Ectodermal cell (in vitro differentiated cells): ENCODE results near the gene MRPS35. TPM values are rescaled to one million over a fixed set of nuclear protein-coding genes. Genes with fewer than 3 reads are reported as not detected.

ENCODE experiments used
- H3K27ac ChIP-seq: 2 replicates; pipeline ENCODE4 v1.7.0; 2013; ENCODE audit warnings: mild to moderate bottlenecking, low read depth, low read length; ENCODE audit not compliant: insufficient read depth, poor library complexity, severe bottlenecking
- H3K27me3 ChIP-seq: 2 replicates; pipeline ENCODE4 v1.7.0; 2013; ENCODE audit warnings: mild to moderate bottlenecking, low read length; ENCODE audit not compliant: insufficient read depth, control insufficient read depth, poor library complexity, severe bottlenecking
- H3K36me3 ChIP-seq: one replicate; pipeline ENCODE4 v1.7.0; 2013; ENCODE audit warnings: low read length; ENCODE audit not compliant: control insufficient read depth, insufficient read depth
- H3K4me1 ChIP-seq: one replicate; pipeline ENCODE4 v1.7.0; 2013; ENCODE audit warnings: low read length; ENCODE audit not compliant: control insufficient read depth, insufficient read depth
- H3K4me3 ChIP-seq: 2 replicates; pipeline ENCODE4 v1.7.0; 2013; ENCODE audit warnings: low read depth, low read length, control low read depth; ENCODE audit not compliant: insufficient read depth
- H3K9me3 ChIP-seq: 2 replicates; pipeline ENCODE4 v1.7.0; 2013; ENCODE audit warnings: mild to moderate bottlenecking, low read length, moderate library complexity; ENCODE audit not compliant: control insufficient read depth
- WGBS, 2 experiments: methylation state at CpG; one replicate each; pipeline ENCODE4 v1.1.7; 2013; ENCODE audit warnings: missing lambda C conversion rate in 2 of 2; 5-methylcytosine and 5-hydroxymethylcytosine counted together
- polyA plus RNA-seq, 4 experiments: library from polyadenylated mRNA; stranded (reverse); fragments of 50-300 nt; gene quantifications; one replicate each; pipeline ENCODE4 v1.2.3, GENCODE V29; 2013

The MRPS35 gene
- polyA plus RNA-seq (2013, experiment 1 of 4), result 34.7 TPM
- 29.0 TPM for polyA plus RNA-seq (2013, experiment 2 of 4)
- 34.0 TPM for polyA plus RNA-seq (2013, experiment 3 of 4)
- 36.5 TPM for polyA plus RNA-seq (2013, experiment 4 of 4)

GRCh38 chr12:27710592-27711316, at the start of gene MRPS35:
MRPS35 (plus strand) TSS chr12:27710832; CDS start chr12:27710844, 12 bp downstream.
- H3K27ac ChIP-seq, result no peak within 1 kb of the TSS
- H3K4me1 ChIP-seq, result peaks cover 3% of the 10 kb centered on the region
- peaks cover 5% of the 10 kb centered on the region for H3K36me3 ChIP-seq
- no peaks in the 10 kb centered on the region for H3K27me3 ChIP-seq
- no peaks in the 10 kb centered on the region for H3K9me3 ChIP-seq
- 0% methylated on average over 46 of the region's 46 CpGs for WGBS, 2 experiments
- peak within 1 kb of the TSS; percentile 79 for H3K4me3 ChIP-seq

DNA sequence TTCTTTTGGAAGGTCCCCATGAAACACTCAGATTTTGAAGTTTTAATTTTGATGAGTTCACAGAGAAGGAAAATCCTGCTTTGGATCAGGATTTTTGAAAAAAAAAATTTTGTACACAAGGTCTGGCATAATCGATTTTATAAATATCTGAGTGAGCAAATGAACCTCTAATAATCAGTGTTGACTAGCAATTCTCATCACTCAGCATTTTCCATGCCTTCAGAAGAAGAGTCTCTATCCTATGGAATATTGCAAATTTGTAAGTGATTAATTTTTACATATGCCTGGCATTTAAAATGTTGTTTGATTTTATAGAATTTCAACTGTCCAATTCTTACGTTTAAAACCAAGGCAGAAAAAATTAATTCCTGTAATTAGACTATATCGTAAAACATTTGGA, 44.9 kb upstream of the MRPS35 start:
- Histone ChIP-seq H3K9me3 (no peaks in the 10 kb centered on the region), H3K27me3 (no peaks in the 10 kb centered on the region), H3K4me1 (no peaks in the 10 kb centered on the region), H3K36me3 (peaks cover 11% of the 10 kb centered on the region), H3K4me3 (no peak overlapping the region), H3K27ac (no peak overlapping the region)
- 88% methylated on average over 3 of the region's 3 CpGs; no CpG with 5 or more reads in 1 of the 2 experiments for WGBS, 2 experiments

- 61 to 67% methylated on average over 3 of the region's 3 CpGs for WGBS, 2 experiments
- H3K4me1 ChIP-seq, result no peaks in the 10 kb centered on the region
- peaks cover 11% of the 10 kb centered on the region for H3K36me3 ChIP-seq
- no peak overlapping the region for H3K4me3 ChIP-seq
- no peaks in the 10 kb centered on the region for H3K27me3 ChIP-seq
- no peak overlapping the region for H3K27ac ChIP-seq
- no peaks in the 10 kb centered on the region for H3K9me3 ChIP-seq
Measured at GRCh38 chr12:27666510-27666909, 44.1 kb upstream of the MRPS35 start.

- no peak overlapping the region for H3K4me3 ChIP-seq
- peaks cover 11% of the 10 kb centered on the region for H3K36me3 ChIP-seq
- no peak overlapping the region for H3K27ac ChIP-seq
- no peaks in the 10 kb centered on the region for H3K4me1 ChIP-seq
- no peaks in the 10 kb centered on the region for H3K27me3 ChIP-seq
- WGBS, 2 experiments, result 94 to 95% methylated on average over 6 of the region's 6 CpGs
- H3K9me3 ChIP-seq, result no peaks in the 10 kb centered on the region
Measured at GRCh38 chr12:27667540-27667939, 43.1 kb upstream of the MRPS35 start.

GRCh38 chr12:27672051-27672450, 38.6 kb upstream of the MRPS35 start:
- Histone ChIP-seq H3K9me3 (no peaks in the 10 kb centered on the region), H3K4me3 (no peak overlapping the region), H3K36me3 (peaks cover 8% of the 10 kb centered on the region), H3K4me1 (no peaks in the 10 kb centered on the region), H3K27ac (no peak overlapping the region), H3K27me3 (no peaks in the 10 kb centered on the region)
- 92 to 98% methylated on average over 3 to 4 of the region's 4 CpGs for WGBS, 2 experiments

GRCh38 chr12:27672643-27673042, 38.0 kb upstream of the MRPS35 start:
- H3K27ac ChIP-seq, result no peak overlapping the region
- no peak overlapping the region for H3K4me3 ChIP-seq
- no peaks in the 10 kb centered on the region for H3K9me3 ChIP-seq
- H3K4me1 ChIP-seq, result no peaks in the 10 kb centered on the region
- peaks cover 2% of the 10 kb centered on the region for H3K36me3 ChIP-seq
- H3K27me3 ChIP-seq, result no peaks in the 10 kb centered on the region
- 88 to 100% methylated on average over 1 of the region's 1 CpG for WGBS, 2 experiments

- Histone ChIP-seq H3K4me3 (no peak overlapping the region), H3K9me3 (no peaks in the 10 kb centered on the region), H3K36me3 (no peaks in the 10 kb centered on the region), H3K27me3 (no peaks in the 10 kb centered on the region), H3K27ac (no peak overlapping the region), H3K4me1 (no peaks in the 10 kb centered on the region)
- WGBS, 2 experiments, result 98 to 100% methylated on average over 3 of the region's 3 CpGs
Measured at GRCh38 chr12:27673101-27673718, 37.4 kb upstream of the MRPS35 start.

GRCh38 chr12:27674989-27675388, 35.6 kb upstream of the MRPS35 start:
- H3K36me3 ChIP-seq, result peaks cover 2% of the 10 kb centered on the region
- 95% methylated on average over 2 of the region's 2 CpGs; no CpG with 5 or more reads in 1 of the 2 experiments for WGBS, 2 experiments
- H3K9me3 ChIP-seq, result no peaks in the 10 kb centered on the region
- H3K27me3 ChIP-seq, result no peaks in the 10 kb centered on the region
- H3K27ac ChIP-seq, result no peak overlapping the region
- no peaks in the 10 kb centered on the region for H3K4me1 ChIP-seq
- H3K4me3 ChIP-seq, result no peak overlapping the region

DNA sequence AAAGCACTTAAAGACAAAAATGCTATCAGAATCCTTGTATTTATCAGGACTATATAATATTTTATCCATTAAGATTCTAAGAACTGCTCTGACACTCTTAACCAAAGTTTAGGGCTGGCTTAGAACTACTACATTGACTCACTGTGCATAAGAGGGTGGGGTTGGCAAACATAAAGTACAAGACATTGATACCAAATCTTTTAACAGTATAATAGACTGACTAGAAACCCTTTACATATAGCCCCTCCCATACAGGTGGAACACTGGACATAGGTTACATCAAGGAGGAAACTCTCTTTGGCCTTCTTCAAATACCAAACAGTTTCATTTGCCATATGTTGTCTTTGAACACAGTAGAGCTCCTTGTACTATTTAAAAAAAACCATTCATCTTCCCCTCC, 30.0 kb upstream of the MRPS35 start:
- no peak overlapping the region for H3K4me3 ChIP-seq
- H3K4me1 ChIP-seq, result no peaks in the 10 kb centered on the region
- H3K27ac ChIP-seq, result no peak overlapping the region
- peaks cover 2% of the 10 kb centered on the region for H3K36me3 ChIP-seq
- no peaks in the 10 kb centered on the region for H3K9me3 ChIP-seq
- H3K27me3 ChIP-seq, result no peaks in the 10 kb centered on the region

DNA sequence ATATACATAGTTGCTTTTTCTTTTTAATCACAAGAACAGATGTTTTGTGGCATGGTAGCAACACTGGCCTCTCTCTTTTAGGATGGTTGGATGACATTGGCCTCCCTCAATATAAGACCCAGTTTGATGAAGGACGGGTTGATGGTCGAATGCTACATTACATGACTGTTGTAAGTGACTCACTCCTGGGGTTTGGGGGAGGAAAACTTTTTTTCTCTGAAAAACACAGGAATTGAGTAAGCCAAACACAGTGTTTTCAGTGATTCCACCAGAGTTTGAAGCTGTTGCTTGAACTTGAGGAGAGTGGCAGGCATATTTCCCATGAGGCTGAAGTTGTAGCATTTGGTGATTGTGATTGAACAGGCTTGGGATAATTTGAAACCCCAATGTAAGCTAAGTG, 28.1 kb upstream of the MRPS35 start:
- no peaks in the 10 kb centered on the region for H3K9me3 ChIP-seq
- 89 to 94% methylated on average over 2 of the region's 2 CpGs for WGBS, 2 experiments
- no peaks in the 10 kb centered on the region for H3K4me1 ChIP-seq
- peaks cover 2% of the 10 kb centered on the region for H3K36me3 ChIP-seq
- no peak overlapping the region for H3K4me3 ChIP-seq
- no peaks in the 10 kb centered on the region for H3K27me3 ChIP-seq
- H3K27ac ChIP-seq, result no peak overlapping the region
